Measurements from ENCODE around the gene NR2C1.
"Not testable (repeated sequence)": the region's sequence is repeated elsewhere in the genome, so short reads cannot be mapped to it uniquely, and the experiment has no call there.

NR2C1 gene

GRCh38 chr12:95003213-95003920 is 70.1 kb downstream of the NR2C1 start, which contains the start of gene NDUFA12:
NDUFA12 (minus strand) TSS chr12:95003697; CDS start chr12:95003680, 17 bp downstream.
- DNase-seq (ENCODE audit: low read depth in 3 of 3, low spot score in 1 of 3), result peak; percentile 85 to 88 (median 85)

GRCh38 chr12:95002754-95003153 is 70.7 kb downstream of the NR2C1 start:
- no peak for DNase-seq (ENCODE audit: low read depth in 3 of 3, low spot score in 1 of 3)

- DNase-seq (ENCODE audit: low read depth in 3 of 3, low spot score in 1 of 3), result no peak
Measured at GRCh38 chr12:94998326-94998725, 75.1 kb downstream of the NR2C1 start.

- no peak for DNase-seq (ENCODE audit: low read depth in 3 of 3, low spot score in 1 of 3)
Measured at GRCh38 chr12:94997726-94998125, 75.7 kb downstream of the NR2C1 start.

- no peak for DNase-seq (ENCODE audit: low read depth in 3 of 3, low spot score in 1 of 3)
Measured at GRCh38 chr12:94997061-94997460, 76.4 kb downstream of the NR2C1 start.

- DNase-seq (ENCODE audit: low read depth in 3 of 3, low spot score in 1 of 3), result no peak
Measured at GRCh38 chr12:94994312-94994711, 79.1 kb downstream of the NR2C1 start.

- not testable (repeated sequence) for DNase-seq (ENCODE audit: low read depth in 3 of 3, low spot score in 1 of 3)
Measured at GRCh38 chr12:94993855-94994254, 79.6 kb downstream of the NR2C1 start.

GRCh38 chr12:94990222-94990621 is 83.2 kb downstream of the NR2C1 start:
- no peak for DNase-seq (ENCODE audit: low read depth in 3 of 3, low spot score in 1 of 3)

- DNase-seq (ENCODE audit: low read depth in 3 of 3, low spot score in 1 of 3), result no peak
Measured at GRCh38 chr12:94988471-94988870, 84.9 kb downstream of the NR2C1 start.

GRCh38 chr12:94987801-94988200 is 85.6 kb downstream of the NR2C1 start:
- no peak for DNase-seq (ENCODE audit: low read depth in 3 of 3, low spot score in 1 of 3)

- DNase-seq (ENCODE audit: low read depth in 3 of 3, low spot score in 1 of 3), result no peak
Measured at GRCh38 chr12:94987076-94987669, 86.2 kb downstream of the NR2C1 start.

- DNase-seq (ENCODE audit: low read depth in 3 of 3, low spot score in 1 of 3), result not testable (repeated sequence)
Measured at GRCh38 chr12:94985099-94985498, 88.3 kb downstream of the NR2C1 start.

GRCh38 chr12:94983321-94983720 is 90.1 kb downstream of the NR2C1 start:
- DNase-seq (ENCODE audit: low read depth in 3 of 3, low spot score in 1 of 3), result no peak

GRCh38 chr12:94982456-94982855 is 91.0 kb downstream of the NR2C1 start:
- DNase-seq (ENCODE audit: low read depth in 3 of 3, low spot score in 1 of 3), result no peak

- DNase-seq (ENCODE audit: low read depth in 3 of 3, low spot score in 1 of 3), result no peak
Measured at GRCh38 chr12:94980577-94980976, 92.8 kb downstream of the NR2C1 start.

- no peak for DNase-seq (ENCODE audit: low read depth in 3 of 3, low spot score in 1 of 3)
Measured at GRCh38 chr12:94979941-94980340, 93.5 kb downstream of the NR2C1 start.

GRCh38 chr12:94977766-94978468 is 95.5 kb downstream of the NR2C1 start:
- DNase-seq (ENCODE audit: low read depth in 3 of 3, low spot score in 1 of 3), result no peak

- no peak for DNase-seq (ENCODE audit: low read depth in 3 of 3, low spot score in 1 of 3)
Measured at GRCh38 chr12:94973221-94973620, 100.2 kb downstream of the NR2C1 start.

- no peak for DNase-seq (ENCODE audit: low read depth in 3 of 3, low spot score in 1 of 3)
Measured at GRCh38 chr12:94972795-94973194, 100.6 kb downstream of the NR2C1 start.

GRCh38 chr12:94971923-94972322 is 101.5 kb downstream of the NR2C1 start:
- DNase-seq (ENCODE audit: low read depth in 3 of 3, low spot score in 1 of 3), result no peak

GRCh38 chr12:94970560-94970959 is 102.9 kb downstream of the NR2C1 start:
- DNase-seq (ENCODE audit: low read depth in 3 of 3, low spot score in 1 of 3), result no peak
